T-helper 2 cell treated with Interferon-gamma antibody and Interleukin-4, amounts not matched to agents 100 ng/mL and 5 ng/mL, for 36 hours (primary cell): ENCODE results near the gene TNRC6C. TPM values are rescaled to one million over a fixed set of nuclear protein-coding genes. Genes with fewer than 3 reads are reported as not detected.

Experiments used
- intact Hi-C: fragments of 100-400 bp; cut with micrococcal nuclease; formaldehyde crosslinking; loops from one replicate; pipeline ENCODE4 v1.15.1; 2023
- total RNA-seq: library from RNA; stranded (reverse); gene quantifications from 2 replicates; pipeline ENCODE4 v1.2.3, GENCODE V29; 2022

The TNRC6C gene
- total RNA-seq, 1 donor from 2014 or later, result 38.8 TPM

DNA sequence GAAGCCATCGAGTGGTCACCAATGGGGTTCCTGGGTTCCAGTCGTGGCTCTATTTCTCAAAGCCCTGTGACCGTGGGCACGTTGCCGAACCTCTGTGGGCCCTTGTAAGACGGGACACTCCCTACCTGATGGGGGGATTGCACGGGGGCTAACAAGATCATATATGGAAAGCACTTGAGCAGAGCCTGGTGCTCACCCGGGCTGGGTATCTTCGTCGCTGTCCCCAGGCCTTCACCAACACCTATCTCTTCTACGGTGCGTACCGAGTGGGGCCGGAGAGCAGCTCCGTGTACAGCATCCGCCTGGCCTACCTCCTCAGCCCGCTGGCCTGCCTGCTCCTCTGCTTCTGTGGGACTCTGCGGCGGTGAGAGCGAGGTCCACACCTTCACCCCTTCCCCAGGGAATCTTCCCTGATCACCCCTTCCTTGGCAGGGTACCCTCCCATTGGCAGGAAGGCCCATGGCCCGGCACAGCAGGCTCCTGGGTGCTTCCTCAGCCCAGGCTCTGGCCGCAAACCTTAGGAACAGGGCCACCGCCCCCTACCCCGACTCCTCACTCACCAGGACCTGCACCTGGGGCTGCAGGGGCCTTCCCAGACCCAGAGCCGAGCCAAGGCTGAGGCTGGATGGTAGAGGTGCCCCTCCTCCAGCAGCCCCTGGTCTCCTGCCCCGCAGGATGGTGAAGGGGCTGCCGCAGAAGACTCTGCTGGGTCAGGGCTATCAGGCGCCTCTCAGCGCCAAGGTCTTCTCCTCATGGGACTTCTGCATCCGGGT is 174.9 kb downstream of the TNRC6C start:
- intact Hi-C loops, result loop anchor here (5.0 to 10.0 kb wide), 6 partner anchors 44 to 1901 kb away; partner anchors contain the start of genes CCDC40, MFSD11, SRSF2 and TBC1D16

DNA sequence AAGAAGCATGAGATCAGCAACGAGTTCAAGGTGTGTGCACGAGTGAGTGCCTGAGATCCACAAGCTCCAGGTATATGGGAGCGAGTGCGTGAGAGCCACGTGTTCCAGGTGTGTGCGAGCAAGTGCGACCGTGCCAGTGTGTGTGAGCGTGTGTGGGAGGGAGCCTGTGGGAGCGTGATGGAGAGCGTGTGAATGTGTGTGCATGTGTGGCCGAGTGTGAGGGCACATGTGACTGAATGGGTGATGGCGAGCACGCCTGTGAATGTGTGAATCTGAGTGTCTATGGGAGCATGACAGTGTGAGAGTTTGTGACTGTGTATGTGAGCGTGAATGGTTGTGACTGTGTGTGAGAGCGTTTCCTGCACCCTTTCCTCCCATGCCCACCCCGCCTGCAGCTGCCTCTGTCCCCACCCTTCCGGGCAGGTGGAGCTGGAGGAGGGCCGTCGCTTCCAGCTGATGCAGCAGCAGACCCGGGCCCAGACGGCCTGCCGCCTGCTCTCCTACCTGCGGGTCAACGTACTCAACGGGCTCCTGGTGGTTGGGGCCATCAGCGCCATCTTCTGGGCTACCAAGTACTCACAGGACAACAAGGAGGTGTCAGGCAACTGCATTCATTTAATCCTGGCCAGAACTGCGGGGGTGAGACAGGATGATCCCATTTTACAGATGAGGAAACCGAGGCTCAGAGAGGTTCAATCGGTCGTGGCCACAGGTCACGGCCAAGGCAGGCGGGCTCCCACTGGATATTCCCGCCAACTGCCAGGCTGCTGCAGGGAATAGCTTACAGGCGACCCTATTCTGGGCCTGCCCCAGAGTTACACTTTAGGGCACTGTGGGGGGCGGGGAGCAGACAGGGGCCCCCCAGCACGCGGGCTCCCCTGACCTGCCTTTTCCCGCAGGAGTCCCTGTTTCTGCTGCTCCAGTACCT is 175.7 kb downstream of the TNRC6C start:
- intact Hi-C loops, result loop anchor here (1.0 to 10.0 kb wide), 9 partner anchors 13 to 1901 kb away; partner anchors contain the start of genes CCDC40, MFSD11, SRSF2 and TBC1D16

DNA sequence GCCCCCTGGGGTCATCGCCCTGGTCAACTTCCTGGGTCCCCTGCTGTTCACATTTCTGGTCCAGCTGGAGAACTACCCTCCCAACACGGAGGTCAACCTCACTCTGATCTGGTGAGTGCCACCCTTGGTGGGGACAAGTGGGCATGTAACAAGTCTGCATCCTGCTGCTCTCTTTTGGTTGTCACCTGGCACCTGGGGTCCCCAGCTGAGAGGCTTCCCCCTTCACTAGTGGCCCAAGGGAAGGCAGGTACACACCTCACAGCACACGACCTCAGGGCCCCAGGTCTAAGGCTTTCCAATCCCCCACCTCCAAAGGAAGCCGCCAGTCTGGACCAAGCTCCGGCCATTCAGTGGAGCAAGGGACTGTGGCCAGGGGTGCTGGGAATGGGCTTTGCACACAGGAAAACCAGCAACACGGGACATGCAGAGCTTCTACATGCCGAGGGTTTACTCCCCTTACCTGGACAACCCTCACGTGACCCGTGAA is 176.4 kb downstream of the TNRC6C start:
- intact Hi-C loops, result loop anchor here (1.0 to 10.0 kb wide), 9 partner anchors 14 to 1900 kb away; partner anchors contain the start of genes CCDC40, MFSD11, SRSF2 and TBC1D16

DNA sequence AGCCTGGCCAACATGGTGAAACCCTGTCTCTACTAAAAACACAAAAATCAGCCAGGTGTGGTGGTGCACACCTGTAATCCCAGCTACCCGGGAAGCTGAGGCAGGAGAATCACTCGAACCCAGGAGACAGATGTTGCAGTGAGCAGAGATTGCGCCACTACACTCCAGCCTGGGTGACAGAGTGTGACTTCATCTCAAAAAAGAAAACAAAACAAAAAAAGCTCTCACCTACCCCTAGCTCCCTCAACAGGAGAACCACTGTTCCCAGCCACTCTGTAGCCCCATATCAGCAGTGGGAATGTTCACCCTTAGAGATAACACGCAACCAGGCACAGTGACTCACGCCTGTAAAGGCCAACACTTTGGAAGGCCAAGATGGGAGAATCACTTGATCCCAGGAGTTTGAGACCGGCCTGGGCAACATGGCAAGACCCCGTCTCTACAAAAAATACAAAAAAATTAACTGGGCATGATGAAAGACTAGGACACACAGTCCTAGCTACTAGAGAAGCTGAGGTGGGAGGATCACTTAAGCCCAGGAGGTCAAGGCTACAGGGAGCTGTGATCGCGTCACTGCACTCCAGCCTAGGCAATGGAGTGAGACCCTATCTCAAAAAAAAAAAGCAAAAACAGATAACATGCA is 177.5 kb downstream of the TNRC6C start:
- intact Hi-C loops, result loop anchor here (2.0 to 10.0 kb wide), 4 partner anchors 15 to 1899 kb away; partner anchors contain the start of genes CCDC40 and TBC1D16

DNA sequence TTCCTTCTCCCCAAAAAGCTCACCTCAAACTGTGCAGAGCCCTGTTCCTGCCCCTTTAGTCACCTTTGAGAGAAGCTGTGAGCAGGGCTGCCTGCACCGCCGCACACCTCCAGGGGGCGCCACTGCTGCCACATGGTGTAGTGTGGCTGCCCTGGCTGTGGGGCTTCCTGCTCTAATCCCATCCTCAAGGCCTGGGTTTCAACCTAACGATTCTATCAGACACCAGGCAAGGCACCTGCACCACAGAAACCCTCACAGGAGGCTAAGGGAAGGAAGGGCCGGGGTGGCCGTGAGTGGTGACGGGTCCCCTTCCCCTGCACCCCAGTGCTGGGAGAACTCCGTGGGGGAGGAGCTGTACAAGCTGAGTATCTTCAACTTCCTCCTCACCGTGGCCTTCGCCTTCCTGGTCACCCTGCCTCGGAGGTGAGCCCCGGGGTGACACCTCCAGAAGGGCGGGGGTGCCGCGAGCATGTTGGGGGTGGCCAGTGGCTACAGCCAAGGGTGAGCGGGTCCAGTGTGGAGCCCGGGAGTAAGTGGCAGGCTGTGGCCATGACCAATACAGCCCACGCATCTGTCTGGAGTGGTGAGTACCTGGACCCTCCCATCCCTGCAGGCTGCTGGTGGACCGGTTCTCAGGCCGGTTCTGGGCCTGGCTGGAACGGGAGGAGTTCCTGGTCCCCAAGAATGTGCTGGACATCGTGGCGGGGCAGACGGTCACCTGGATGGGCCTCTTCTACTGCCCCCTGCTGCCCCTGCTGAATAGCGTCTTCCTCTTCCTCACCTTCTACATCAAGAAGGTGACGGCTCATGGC is 179.1 kb downstream of the TNRC6C start:
- intact Hi-C loops, result loop anchor here (10.0 kb wide), 2 partner anchors 683 to 1897 kb away; partner anchors contain the start of genes CCDC40 and TBC1D16

DNA sequence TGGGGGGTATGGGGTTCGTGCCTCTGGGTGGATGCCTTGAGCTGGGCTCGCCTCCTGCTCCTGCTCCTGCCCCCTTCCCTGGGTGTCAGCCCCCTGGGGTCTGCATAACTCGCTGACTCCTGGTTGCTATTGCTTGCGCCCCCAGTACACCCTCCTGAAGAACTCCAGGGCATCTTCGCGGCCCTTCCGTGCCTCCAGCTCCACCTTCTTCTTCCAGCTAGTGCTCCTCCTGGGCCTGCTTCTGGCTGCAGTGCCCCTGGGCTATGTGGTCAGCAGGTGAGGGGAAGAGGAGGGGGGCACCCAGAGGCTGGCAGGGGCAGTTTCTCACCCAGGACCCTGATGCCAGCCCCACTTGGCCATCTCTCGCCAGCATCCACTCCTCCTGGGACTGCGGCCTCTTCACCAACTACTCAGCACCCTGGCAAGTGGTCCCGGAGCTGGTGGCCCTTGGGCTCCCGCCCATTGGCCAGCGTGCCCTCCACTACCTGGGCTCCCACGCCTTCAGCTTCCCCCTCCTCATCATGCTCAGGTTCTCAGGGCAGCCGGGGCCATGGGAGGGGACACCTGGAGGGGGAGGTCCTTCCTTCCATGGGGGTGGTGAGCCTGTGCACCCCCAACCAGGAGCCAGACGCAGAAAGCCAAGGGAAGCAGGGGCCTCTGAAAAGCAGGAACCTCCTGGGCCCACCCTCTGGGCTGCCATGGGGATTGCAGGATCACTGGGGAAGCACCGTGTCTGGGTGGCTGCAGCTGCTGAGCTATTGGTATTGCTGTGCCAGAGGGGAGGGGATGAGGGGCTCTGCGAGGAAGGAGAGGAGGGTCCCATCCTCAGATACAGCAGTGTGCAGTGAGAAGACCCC is 179.9 kb downstream of the TNRC6C start:
- intact Hi-C loops, result loop anchor here (10.0 kb wide), 2 partner anchors 684 to 1896 kb away; partner anchors contain the start of genes CCDC40 and TBC1D16

DNA sequence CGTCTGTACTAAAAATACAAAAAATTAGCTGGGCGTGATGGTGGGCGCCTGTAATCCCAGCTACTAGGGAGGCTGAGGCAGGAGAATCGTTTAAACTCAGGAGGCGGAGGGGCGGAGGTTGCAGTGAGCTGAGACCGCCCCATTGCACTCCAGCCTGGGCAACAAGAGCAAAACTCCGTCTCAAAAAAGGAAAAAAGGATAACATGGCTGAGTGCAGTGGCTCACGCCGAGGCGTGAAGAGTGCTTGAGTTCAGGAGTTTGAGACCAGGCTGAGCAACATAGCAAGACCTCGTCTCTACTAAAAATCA is 181.3 kb downstream of the TNRC6C start:
- intact Hi-C loops, result loop anchor here (1.0 to 10.0 kb wide), 6 partner anchors 10 to 1895 kb away; partner anchors contain the start of genes AFMID, BIRC5, CCDC40 and TBC1D16

DNA sequence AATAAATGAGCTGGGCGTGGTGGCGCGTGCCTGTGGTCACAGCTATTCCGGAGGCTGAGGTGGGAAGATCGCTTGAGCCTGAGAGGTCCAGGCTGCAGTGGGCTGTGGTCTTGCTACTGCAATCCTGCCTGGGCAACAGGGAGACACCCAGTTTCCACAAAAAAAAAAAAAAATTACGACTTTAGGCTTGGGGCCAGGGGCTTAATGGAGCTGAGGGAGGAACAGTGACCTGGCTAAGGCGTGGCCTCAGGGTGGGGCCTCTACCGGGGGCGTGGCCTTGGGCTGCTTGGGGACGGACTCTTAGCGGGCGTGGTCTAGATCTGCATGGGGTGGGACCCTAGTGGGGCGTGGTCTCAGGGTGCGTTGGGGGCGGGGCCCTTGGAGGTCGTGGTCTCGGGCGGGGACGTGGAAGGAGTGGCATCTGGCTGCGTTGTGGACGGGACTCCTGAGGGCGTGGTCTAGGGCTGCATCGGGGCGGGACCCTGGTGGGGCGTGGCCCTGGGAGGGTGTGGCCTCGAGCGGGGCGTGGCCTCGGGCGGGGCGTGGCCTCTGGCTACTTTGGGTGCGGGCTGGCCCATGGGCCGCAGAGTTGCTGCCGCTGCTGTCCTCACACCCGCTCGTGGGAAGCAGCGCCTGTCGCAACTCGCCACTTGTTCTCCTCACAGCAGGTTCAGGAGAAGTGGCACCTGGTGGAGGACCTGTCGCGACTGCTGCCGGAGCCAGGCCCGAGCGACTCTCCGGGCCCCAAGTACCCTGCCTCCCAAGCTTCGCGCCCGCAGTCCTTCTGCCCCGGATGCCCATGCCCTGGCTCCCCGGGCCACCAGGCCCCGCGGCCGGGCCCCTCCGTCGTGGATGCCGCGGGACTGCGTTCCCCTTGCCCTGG is 181.9 kb downstream of the TNRC6C start:
- intact Hi-C loops, result loop anchor here (1.0 to 2.0 kb wide), 4 partner anchors 10 to 74 kb away; partner anchors contain the start of genes AFMID, BIRC5, TK1 and TMC8

DNA sequence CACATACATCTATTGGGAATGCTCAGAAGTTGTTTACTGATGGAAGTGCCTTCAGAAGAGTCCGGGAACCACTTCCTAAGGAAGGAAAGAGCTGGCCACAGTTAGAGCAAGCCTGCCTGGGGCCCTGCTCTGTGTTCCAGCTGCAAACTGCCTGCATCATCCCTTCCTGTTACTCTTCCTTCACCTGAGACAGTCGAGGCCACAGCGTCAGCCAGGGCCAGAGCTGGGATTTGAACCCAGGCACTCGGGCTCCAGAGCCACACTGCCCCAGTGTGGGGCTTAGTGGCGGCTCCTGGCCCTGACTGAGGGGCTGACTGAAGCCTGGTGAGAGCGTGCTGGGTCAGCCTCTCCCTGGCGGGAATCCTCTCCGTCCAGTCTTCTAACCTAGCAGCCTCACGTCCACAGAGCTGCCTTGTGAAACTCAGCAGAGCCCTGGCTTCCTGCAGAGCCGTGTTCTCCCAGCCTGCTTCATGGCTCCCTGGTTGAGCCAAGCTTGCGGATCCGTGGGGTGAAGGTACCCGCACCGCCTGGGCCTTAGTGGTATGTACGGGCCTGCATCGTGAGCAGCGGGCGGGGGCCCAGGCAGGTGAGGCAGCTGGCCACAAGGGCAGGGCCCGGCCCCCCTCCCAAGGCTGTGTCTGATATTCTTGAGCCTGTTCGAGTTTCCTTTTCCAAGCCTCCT is 183.1 kb downstream of the TNRC6C start:
- intact Hi-C loops, result loop anchor here (2.0 kb wide), 1 partner anchor 35 kb away; no protein-coding TSS in a partner anchor

DNA sequence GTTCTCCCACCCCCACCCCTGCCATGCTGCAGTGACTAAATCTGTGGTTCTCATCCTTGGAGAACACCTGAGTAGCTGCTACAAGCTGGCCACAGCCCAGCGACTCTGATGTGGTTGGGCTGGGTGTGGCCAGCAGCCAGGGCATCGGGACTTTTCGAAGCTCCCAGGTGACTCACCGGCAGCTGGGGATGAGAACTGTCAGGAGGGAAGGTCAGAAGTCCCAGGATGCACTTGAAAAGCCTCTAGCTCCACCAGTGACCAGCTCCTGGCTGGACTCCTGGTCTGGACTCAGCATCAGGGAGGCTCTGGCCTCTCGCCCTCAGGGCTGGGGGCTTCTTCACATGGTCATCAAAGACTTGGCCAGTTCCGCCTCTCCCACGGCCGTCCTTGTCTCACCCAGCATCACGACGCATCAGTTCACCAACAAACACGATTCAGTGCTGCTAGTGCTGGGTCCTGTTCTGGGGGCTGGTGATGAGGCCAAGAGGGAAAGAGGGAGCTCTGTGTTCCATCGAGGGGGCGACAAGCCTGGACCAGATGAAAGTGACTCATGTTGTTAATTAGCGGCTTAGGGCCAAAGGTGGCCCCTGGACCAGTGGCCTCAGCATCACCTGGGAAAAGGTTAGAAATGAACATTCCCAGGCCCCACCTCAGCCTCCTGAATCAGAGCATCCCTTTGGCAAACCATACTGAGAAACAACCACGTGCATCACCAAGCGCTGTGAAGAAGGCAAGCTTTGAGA is 183.8 kb downstream of the TNRC6C start:
- intact Hi-C loops, result no loop called here

DNA sequence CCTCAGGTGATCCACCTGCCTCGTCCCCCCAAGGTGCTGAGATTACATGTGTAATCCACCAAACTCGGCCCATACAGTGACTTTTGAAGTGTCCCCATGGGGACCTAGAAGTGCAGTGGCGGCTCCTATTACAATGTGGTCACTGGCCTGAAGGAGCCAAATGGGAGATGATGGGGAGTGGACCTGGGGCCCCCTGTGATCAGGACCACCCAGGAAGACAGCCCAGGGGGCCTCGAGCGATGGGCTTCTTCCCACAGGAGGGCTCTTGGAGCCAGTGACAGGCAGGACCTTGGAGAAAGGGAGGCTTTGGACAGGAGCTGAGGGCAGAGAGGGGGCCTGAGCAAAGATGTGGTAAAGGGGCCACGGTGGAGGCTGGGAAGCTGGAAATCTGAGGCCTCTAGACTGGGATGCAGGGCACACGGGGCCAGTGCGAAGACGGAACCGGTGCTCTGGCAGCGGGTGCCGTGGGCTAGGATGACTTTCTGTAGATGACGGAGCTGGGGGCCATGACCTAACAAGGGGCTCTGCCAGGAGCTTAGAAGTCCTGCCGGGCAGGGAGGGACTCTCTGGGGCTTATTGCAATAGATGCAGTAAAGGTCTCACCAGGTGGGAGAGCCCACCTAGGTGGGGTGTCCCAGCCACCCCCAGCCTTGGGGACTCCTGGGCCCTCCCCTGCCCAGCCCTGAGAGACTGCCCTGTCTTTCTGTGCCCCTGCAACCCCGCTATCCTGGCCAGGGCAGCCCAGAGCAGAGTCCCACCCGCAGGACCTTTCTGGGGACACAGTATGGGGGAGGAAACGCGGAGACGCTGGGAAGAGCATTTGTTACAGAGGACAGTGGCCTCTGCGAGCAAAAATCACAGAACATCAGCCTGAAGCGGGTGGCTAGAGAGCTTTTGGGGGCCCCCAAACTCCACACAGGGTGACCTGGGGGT is 185.0 kb downstream of the TNRC6C start:
- intact Hi-C loops, result no loop called here

DNA sequence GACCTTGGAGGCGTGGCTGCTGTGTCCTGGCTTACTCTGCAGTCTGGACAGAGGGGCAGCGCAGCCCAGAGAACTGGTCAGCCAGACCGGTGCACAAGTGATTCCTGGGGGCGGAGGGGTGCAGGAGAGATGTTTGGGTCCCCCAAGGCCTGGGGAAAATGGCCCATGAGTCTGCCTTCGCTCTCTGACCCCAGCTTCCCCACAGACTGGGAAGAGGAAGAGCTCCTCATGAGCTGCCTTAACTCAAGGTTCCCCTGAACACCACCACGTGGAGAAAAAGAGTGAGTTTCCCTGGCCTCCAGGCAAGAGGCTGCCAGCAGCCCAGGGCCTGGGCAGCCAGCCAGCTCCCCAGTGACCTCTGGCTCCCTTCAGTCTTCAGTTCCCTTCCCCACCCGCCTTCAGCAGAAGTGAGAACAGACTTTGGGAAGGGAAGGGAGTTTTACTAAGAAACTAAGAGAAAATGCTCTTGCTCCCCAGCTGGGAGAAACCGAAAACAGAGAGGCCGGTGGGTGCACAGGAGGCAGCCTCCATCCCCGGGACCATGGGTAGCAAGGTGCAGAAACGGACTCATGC is 185.7 kb downstream of the TNRC6C start:
- intact Hi-C loops, result no loop called here

DNA sequence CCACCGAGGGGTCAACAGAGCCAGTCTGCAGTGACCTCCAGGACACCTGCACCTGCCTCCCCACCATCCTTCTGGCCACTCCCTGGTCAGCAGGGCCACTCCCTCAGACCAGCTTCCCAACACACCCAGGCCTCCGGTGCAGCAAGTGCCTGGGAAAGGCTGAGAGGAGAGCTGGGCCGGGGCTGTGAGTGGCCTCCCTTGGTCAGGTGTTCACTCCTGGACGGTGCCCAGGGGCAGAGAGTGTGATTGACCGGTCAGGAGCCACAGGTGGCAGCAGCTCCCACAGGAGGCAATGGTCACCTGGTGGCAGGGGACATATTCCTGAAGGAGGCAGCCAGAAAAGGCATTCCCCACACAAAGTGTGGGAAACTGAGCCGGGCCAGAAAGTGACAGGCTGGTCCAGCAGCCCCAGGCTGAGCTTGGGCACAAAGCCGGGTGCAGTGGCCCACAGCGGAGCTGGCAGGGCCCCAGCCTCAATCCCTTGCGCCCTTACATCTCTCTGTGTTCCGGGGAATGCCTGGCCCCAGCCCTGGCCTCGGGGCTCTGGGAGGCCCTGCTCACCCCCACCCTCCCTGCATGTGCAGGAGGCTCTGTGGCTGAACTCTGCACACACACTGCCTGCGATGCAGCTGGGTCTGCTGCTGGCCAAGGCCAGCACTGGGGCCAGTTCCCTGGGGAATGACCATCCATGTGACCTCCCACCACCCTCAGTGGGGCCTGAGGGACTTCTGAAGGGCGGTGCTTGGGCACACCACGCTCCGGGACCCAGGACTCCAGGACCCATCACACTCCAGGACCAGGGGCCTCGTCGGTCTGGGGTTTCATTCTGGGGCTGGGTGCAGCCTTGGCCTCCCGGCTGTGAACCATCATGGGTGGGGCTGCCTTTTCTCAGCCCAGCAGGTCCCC is 186.5 kb downstream of the TNRC6C start:
- intact Hi-C loops, result no loop called here

DNA sequence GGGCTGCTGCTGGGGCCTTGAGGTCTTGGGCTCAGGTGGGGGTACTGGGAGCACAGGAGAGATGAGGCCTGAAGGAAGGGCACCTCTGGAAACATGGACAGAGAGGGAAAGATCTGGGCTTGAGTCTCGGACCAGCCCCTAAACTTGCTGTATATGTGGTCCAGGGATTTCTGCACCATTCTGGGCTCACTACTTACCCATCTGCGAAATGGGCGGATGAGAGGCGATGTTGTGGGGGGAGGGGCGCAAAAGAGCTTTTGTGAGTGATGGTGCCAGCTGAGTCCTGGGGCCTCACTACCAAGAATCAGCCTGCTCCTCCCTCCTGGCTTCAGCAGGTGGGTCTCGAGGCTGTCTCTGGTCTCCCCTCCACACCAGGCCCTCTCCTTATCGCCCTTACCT is 188.0 kb downstream of the TNRC6C start:
- intact Hi-C loops, result no loop called here
